ENCODE data around the gene LIMD2. TPM values are rescaled to one million over a fixed set of nuclear protein-coding genes. Genes with fewer than 3 reads are reported as not detected.

Gene LIMD2
- total and polyA plus RNA-seq, 2 of the 8 experiments (the other 6 are each of a cell fraction or from before 2014, with no cell fraction given): 72.0 to 77.2 TPM

GRCh38 chr17:63646488-63646806, 53.5 kb downstream of the LIMD2 start:
- no peak overlapping the region for H2BK12ac ChIP-seq (ENCODE audit: low read depth, low read length)
- H2BK15ac ChIP-seq (ENCODE audit: low read length): no peak overlapping the region
- no peak overlapping the region for H2BK5ac ChIP-seq (ENCODE audit: low read depth, low read length)
- no peak for DNase-seq (ENCODE audit: low read depth in 1 of 2, low spot score in 2 of 2)
- H3K18ac ChIP-seq (ENCODE audit: extremely low read depth, low read length): no peak overlapping the region
- no peak overlapping the region for H3K56ac ChIP-seq (replicated peaks; ENCODE audit: insufficient read length, low read depth, low read length)
- no peaks in the 10 kb centered on the region for H4K20me1 ChIP-seq (replicated peaks in 1 of 2; ENCODE audit: control insufficient read depth in 1 of 2, insufficient read depth in 2 of 2, low read length in 2 of 2)
- TF ChIP-seq POLR2A (IDR thresholded peaks at IDR 0.05; ENCODE audit: control extremely low read depth in 1 of 2, low read depth in 2 of 2, low read length in 2 of 2): no peak
- TF ChIP-seq SP1 (IDR thresholded peaks at IDR 0.05; ENCODE audit: low read depth, low read length): no peak
- TF ChIP-seq KDM4A (IDR thresholded peaks at IDR 0.05; ENCODE audit: low read depth, low read length, severe bottlenecking): no peak
- TF ChIP-seq CBX8 (IDR thresholded peaks at IDR 0.05; ENCODE audit: borderline replicate concordance, low read depth, low read length): no peak
- no peak for TF ChIP-seq PHF8 (conservative IDR thresholded peaks at IDR 0.05; ENCODE audit: low read depth, low read length)
- no peak for TF ChIP-seq SP2 (IDR thresholded peaks at IDR 0.05; ENCODE audit: low read length)
- no peak for TF ChIP-seq EGR1 (IDR thresholded peaks at IDR 0.05; ENCODE audit: borderline replicate concordance, low read depth, low read length)
- no peak overlapping the region for H2BK20ac ChIP-seq (ENCODE audit: low read length)
- H4K5ac ChIP-seq (ENCODE audit: insufficient read length, low read depth, low read length): no peak overlapping the region
- H3K79me2 ChIP-seq (ENCODE audit: control insufficient read depth in 1 of 2, insufficient read depth in 2 of 2, low read length in 2 of 2): no peaks in the 10 kb centered on the region
- H3K4ac ChIP-seq (replicated peaks; ENCODE audit: insufficient read length, low read depth, low read length): no peak overlapping the region
- H3K9me3 ChIP-seq (ENCODE audit: insufficient read depth in 2 of 2, low read depth in 1 of 2, low read length in 1 of 2): no peaks in the 10 kb centered on the region
- no peak overlapping the region for H3K9ac ChIP-seq (replicated peaks in 1 of 4; ENCODE audit: extremely low read depth in 1 of 4, low read depth in 3 of 4, low read length in 3 of 4)
- no peaks in the 10 kb centered on the region; the same call in 1 of the 2 replicates for H3K79me1 ChIP-seq (ENCODE audit: low read depth, low read length)
- H4K91ac ChIP-seq (replicated peaks; ENCODE audit: insufficient read length, low read length): no peak overlapping the region
- H3K27me3 ChIP-seq (replicated peaks in 1 of 4; ENCODE audit: control insufficient read depth in 3 of 4, extremely low read depth in 1 of 4, insufficient read depth in 3 of 4, low read length in 3 of 4): no peaks in the 10 kb centered on the region
- ChIA-PET POLR2A (ENCODE audit: partially characterized antibody) (interaction anchor here (1.1 to 1.2 kb wide), 2 partner anchors 16 to 29 kb away, joined by 3 to 5 read pairs; no protein-coding TSS in a partner anchor), CTCF (ENCODE audit: partially characterized antibody) (interaction anchor here (1.2 to 1.5 kb wide), 3 partner anchors 10 to 221 kb away, joined by 3 to 4 read pairs (median 3); no protein-coding TSS in a partner anchor)
- H3K36me3 ChIP-seq (ENCODE audit: control insufficient read depth in 2 of 4, insufficient read depth in 4 of 4, low read length in 3 of 4): no peaks in the 10 kb centered on the region
- FAIRE-seq: no peak
- H3K4me1 ChIP-seq (replicated peaks in 1 of 4; ENCODE audit: control insufficient read depth in 3 of 4, insufficient read depth in 4 of 4, low read length in 3 of 4): peaks cover 0 to 12% (median 1%) of the 10 kb centered on the region in 4 experiments; a peak in 1 of 7 replicates
- H4K8ac ChIP-seq (ENCODE audit: extremely low read depth, insufficient read depth, low read length): no peak overlapping the region
- H3K23ac ChIP-seq (ENCODE audit: insufficient read length): no peak overlapping the region
- no peak overlapping the region for H2AFZ ChIP-seq (ENCODE audit: low read length)
- H3K4me2 ChIP-seq (ENCODE audit: insufficient read depth in 1 of 2, low read depth in 2 of 2, low read length in 2 of 2): no peak overlapping the region
- no peak overlapping the region for H3K27ac ChIP-seq (ENCODE audit: low read depth, low read length)
- no peak overlapping the region for H3K14ac ChIP-seq (ENCODE audit: insufficient read length)
- no peaks in the 10 kb centered on the region for H3K23me2 ChIP-seq (ENCODE audit: low read depth, low read length)
- H3K4me3 ChIP-seq (ENCODE audit: extremely low read depth in 1 of 4, insufficient read depth in 2 of 4, low read depth in 3 of 4, low read length in 4 of 4): no peak overlapping the region
- 95% methylated on average over 1 of the region's 1 CpG; no CpG with 5 or more reads in 1 of the 2 experiments for WGBS, 2 experiments (ENCODE audit: extremely low coverage in 1 of 2, insufficient coverage in 1 of 2, insufficient read length in 1 of 2, insufficient replicate concordance in 2 of 2, low coverage in 1 of 2, low lambda C conversion rate in 2 of 2, missing lambda C conversion rate in 1 of 2)
- no peak overlapping the region for H2BK120ac ChIP-seq (replicated peaks; ENCODE audit: low read depth, low read length)
- no peak overlapping the region for H2AK5ac ChIP-seq (ENCODE audit: low read depth, low read length)
